NCI-H1436 (cell line): Measurements from ENCODE around the gene LIMS1.
"Not testable (repeated sequence)": the region's sequence is repeated elsewhere in the genome, so short reads cannot be mapped to it uniquely, and the experiment has no call there.

Source experiments
- DNase-seq: peaks from one replicate; lab custom pipeline; 2025; lab: John Stamatoyannopoulos, UW

LIMS1 gene

GRCh38 chr2:108587621-108588020, 53.4 kb downstream of the LIMS1 start:
- DNase-seq, result no peak

GRCh38 chr2:108588070-108588668, 53.9 kb downstream of the LIMS1 start:
- no peak for DNase-seq

- DNase-seq, result no peak
Measured at GRCh38 chr2:108589372-108589771, 55.1 kb downstream of the LIMS1 start.

- DNase-seq, result no peak
Measured at GRCh38 chr2:108589781-108590180, 55.5 kb downstream of the LIMS1 start.

- no peak for DNase-seq
Measured at GRCh38 chr2:108591163-108591562, 56.9 kb downstream of the LIMS1 start.

GRCh38 chr2:108593547-108594098, 59.4 kb downstream of the LIMS1 start:
- no peak for DNase-seq

- no peak for DNase-seq
Measured at GRCh38 chr2:108594132-108594981, 60.1 kb downstream of the LIMS1 start.

GRCh38 chr2:108594982-108595464, 60.8 kb downstream of the LIMS1 start:
- DNase-seq, result no peak

- not testable (repeated sequence) for DNase-seq
Measured at GRCh38 chr2:108595771-108596170, 61.5 kb downstream of the LIMS1 start.

- not testable (repeated sequence) for DNase-seq
Measured at GRCh38 chr2:108597105-108597744, 63.0 kb downstream of the LIMS1 start.

- DNase-seq, result not testable (repeated sequence)
Measured at GRCh38 chr2:108601199-108601598, 66.9 kb downstream of the LIMS1 start.

- DNase-seq, result no peak
Measured at GRCh38 chr2:108602422-108602821, 68.2 kb downstream of the LIMS1 start.

GRCh38 chr2:108604196-108604595, 69.9 kb downstream of the LIMS1 start:
- no peak for DNase-seq

- DNase-seq, result no peak
Measured at GRCh38 chr2:108605947-108606346, 71.7 kb downstream of the LIMS1 start.

GRCh38 chr2:108607706-108608301, 73.5 kb downstream of the LIMS1 start:
- peak; percentile 41 for DNase-seq

GRCh38 chr2:108611021-108611420, 76.8 kb downstream of the LIMS1 start:
- no peak for DNase-seq

GRCh38 chr2:108612153-108612513, 77.9 kb downstream of the LIMS1 start:
- DNase-seq, result no peak

GRCh38 chr2:108612514-108613183, 78.4 kb downstream of the LIMS1 start:
- no peak for DNase-seq

- DNase-seq, result no peak
Measured at GRCh38 chr2:108613261-108614042, 79.2 kb downstream of the LIMS1 start.

- DNase-seq, result no peak
Measured at GRCh38 chr2:108614043-108614545, 79.8 kb downstream of the LIMS1 start.

GRCh38 chr2:108614659-108615058, 80.4 kb downstream of the LIMS1 start:
- no peak for DNase-seq
